ENCODE measurements around the gene ZNFX1. TPM values are rescaled to one million over a fixed set of nuclear protein-coding genes. Genes with fewer than 3 reads are reported as not detected.

ZNFX1 gene
- total and polyA plus RNA-seq, 2 experiments from 2014 or later, result 10.0 to 13.9 TPM

DNA sequence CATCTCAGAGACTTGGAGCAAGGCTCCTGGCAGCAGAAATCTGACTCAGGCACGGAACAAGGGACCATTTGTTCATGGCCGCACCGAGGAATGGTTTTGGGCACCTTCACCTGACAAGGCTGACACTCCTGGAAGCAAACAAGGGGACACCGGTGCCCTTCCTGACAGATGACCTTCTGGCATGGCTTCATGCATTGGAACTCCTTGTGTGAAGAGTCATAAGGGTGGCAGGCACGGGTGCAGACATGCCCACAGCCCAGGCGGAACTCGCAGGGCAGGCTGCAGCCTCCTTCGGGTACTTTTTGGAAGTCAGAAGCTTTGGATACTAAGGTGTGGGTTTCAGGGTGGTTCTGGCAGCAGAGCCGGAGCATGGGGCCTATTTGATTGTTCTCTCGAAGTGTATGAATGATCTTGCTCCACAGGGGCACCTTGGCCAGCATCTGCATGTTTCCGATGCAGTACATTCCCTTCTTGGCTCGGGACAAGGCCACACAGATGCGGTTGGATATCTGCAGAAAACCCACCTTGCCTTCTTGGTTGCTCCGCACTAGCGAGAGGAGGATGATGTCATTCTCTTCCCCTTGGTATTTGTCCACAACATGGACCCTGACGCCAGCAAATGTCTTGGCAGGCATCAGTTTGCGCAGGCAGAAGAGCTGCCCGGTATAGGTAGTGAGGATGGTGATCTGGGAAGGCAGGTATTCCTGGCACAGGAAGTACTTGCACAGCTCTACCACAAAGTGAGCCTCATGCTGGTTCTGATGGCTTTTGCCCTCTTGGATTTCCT is 28.8 kb downstream of the ZNFX1 start:
- Histone ChIP-seq H3K36me3 (replicated peaks; ENCODE audit: insufficient read depth, low read depth) (peaks cover 2% of the 10 kb centered on the region), H3K9me3 (ENCODE audit: low read depth) (no peaks in the 10 kb centered on the region), H3K27me3 (no peaks in the 10 kb centered on the region), H4K20me1 (ENCODE audit: insufficient read depth, poor library complexity, severe bottlenecking) (no peaks in the 10 kb centered on the region), H3K4me2 (no peak overlapping the region), H3K4me3 (no peak overlapping the region), H3K9me2 (replicated peaks; ENCODE audit: insufficient read depth) (no peaks in the 10 kb centered on the region), H3K4me1 (ENCODE audit: insufficient read depth) (no peaks in the 10 kb centered on the region), H2AFZ (no peak overlapping the region), H3K79me2 (no peaks in the 10 kb centered on the region), H3K27ac (no peak overlapping the region)
- WGBS (ENCODE audit: low lambda C conversion rate, missing lambda C conversion rate), result 96% methylated on average over 18 of the region's 18 CpGs
- TF ChIP-seq EZH2phosphoT487 (IDR thresholded peaks at IDR 0.05; ENCODE audit: low read depth, severe bottlenecking, unreplicated experiment) (no peak), EZH2 (IDR thresholded peaks at IDR 0.05; ENCODE audit: borderline replicate concordance) (no peak)
- TF ChIP-seq, protein P1, sequence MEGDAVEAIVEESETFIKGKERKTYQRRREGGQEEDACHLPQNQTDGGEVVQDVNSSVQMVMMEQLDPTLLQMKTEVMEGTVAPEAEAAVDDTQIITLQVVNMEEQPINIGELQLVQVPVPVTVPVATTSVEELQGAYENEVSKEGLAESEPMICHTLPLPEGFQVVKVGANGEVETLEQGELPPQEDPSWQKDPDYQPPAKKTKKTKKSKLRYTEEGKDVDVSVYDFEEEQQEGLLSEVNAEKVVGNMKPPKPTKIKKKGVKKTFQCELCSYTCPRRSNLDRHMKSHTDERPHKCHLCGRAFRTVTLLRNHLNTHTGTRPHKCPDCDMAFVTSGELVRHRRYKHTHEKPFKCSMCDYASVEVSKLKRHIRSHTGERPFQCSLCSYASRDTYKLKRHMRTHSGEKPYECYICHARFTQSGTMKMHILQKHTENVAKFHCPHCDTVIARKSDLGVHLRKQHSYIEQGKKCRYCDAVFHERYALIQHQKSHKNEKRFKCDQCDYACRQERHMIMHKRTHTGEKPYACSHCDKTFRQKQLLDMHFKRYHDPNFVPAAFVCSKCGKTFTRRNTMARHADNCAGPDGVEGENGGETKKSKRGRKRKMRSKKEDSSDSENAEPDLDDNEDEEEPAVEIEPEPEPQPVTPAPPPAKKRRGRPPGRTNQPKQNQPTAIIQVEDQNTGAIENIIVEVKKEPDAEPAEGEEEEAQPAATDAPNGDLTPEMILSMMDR (IDR thresholded peaks at IDR 0.05; ENCODE audit: poor library complexity), result no peak
- DNase-seq (ENCODE audit: low spot score), result no peak

DNA sequence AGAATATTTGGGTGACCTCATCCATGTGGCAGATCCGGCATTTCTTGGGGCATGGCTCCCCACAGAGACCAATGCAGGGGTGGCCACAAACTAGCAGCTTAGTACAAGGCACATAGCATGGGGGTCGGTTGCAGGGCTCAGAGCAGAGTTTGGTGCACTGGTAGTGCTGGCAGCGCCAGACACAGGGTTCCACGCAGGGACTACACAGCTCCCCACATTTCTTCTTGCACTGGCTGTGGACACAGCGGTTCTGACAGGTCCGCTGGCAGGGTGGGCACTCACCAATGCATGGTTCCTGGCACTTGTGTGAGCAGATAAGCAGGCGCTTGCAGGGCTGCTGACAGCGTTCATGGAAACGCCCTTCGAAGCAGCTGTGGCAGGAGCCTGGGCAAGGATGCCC is 29.6 kb downstream of the ZNFX1 start:
- Histone ChIP-seq H3K27ac (no peak overlapping the region), H2AFZ (no peak overlapping the region), H3K4me3 (no peak overlapping the region), H3K79me2 (no peaks in the 10 kb centered on the region), H3K4me2 (no peak overlapping the region), H3K9me3 (ENCODE audit: low read depth) (no peaks in the 10 kb centered on the region), H4K20me1 (ENCODE audit: insufficient read depth, poor library complexity, severe bottlenecking) (no peaks in the 10 kb centered on the region), H3K27me3 (no peaks in the 10 kb centered on the region), H3K4me1 (ENCODE audit: insufficient read depth) (no peaks in the 10 kb centered on the region), H3K36me3 (replicated peaks; ENCODE audit: insufficient read depth, low read depth) (peaks cover 6% of the 10 kb centered on the region), H3K9me2 (replicated peaks; ENCODE audit: insufficient read depth) (no peaks in the 10 kb centered on the region)
- no peak for DNase-seq (ENCODE audit: low spot score)
- TF ChIP-seq EZH2phosphoT487 (IDR thresholded peaks at IDR 0.05; ENCODE audit: low read depth, severe bottlenecking, unreplicated experiment) (no peak), EZH2 (IDR thresholded peaks at IDR 0.05; ENCODE audit: borderline replicate concordance) (no peak)
- TF ChIP-seq, protein P1 (IDR thresholded peaks at IDR 0.05; ENCODE audit: poor library complexity), result no peak
- 96% methylated on average over 10 of the region's 10 CpGs for WGBS (ENCODE audit: low lambda C conversion rate, missing lambda C conversion rate)

DNA sequence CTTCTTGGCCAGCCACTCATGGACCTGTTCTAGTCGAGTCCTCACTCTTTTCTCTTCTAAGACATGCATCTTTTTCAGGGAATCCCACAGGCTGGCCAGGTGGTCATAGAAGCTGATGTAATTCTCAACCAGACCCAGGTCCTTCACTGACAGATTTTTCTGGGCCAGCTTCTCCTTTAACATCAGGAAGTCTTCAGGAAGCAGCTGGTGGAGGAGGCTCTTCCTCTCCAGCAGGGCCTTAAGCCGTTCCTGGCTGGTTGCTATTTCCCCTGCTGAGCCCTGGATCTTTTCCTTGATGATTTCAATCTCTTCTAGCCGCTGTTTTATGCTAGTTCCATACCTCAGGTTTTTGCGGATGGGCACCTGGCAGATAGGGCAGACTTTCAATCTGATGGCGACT is 30.1 kb downstream of the ZNFX1 start:
- TF ChIP-seq EZH2 (IDR thresholded peaks at IDR 0.05; ENCODE audit: borderline replicate concordance) (no peak), EZH2phosphoT487 (IDR thresholded peaks at IDR 0.05; ENCODE audit: low read depth, severe bottlenecking, unreplicated experiment) (no peak)
- TF ChIP-seq, protein P1 (IDR thresholded peaks at IDR 0.05; ENCODE audit: poor library complexity), result no peak
- Histone ChIP-seq H3K9me2 (replicated peaks; ENCODE audit: insufficient read depth) (no peaks in the 10 kb centered on the region), H2AFZ (no peak overlapping the region), H3K4me1 (ENCODE audit: insufficient read depth) (no peaks in the 10 kb centered on the region), H3K27ac (no peak overlapping the region), H3K27me3 (no peaks in the 10 kb centered on the region), H4K20me1 (ENCODE audit: insufficient read depth, poor library complexity, severe bottlenecking) (no peaks in the 10 kb centered on the region), H3K4me3 (no peak overlapping the region), H3K79me2 (no peaks in the 10 kb centered on the region), H3K9me3 (ENCODE audit: low read depth) (no peaks in the 10 kb centered on the region), H3K4me2 (no peak overlapping the region), H3K36me3 (replicated peaks; ENCODE audit: insufficient read depth, low read depth) (peaks cover 6% of the 10 kb centered on the region)
- WGBS (ENCODE audit: low lambda C conversion rate, missing lambda C conversion rate), result 98% methylated on average over 5 of the region's 5 CpGs
- no peak for DNase-seq (ENCODE audit: low spot score)
